ENCODE results near the gene KYAT1. TPM values are rescaled to one million over a fixed set of nuclear protein-coding genes. Genes with fewer than 3 reads are reported as not detected.

The KYAT1 gene
- 21.7 and 29.1 TPM in 2 replicates for total RNA-seq (ENCODE audit: low replicate concordance)

GRCh38 chr9:128881884-128882676 is at the start of gene KYAT1, which contains the start of gene LRRC8A:
Gene KYAT1 (minus strand): TSS chr9:128881950. CDS start chr9:128845405, 36,545 bp downstream.
Gene LRRC8A (plus strand): TSS chr9:128882133. CDS start chr9:128907165, 25,032 bp downstream.
- H3K4me2 ChIP-seq: peak within 1 kb of the TSS; percentile 98
- H3K79me2 ChIP-seq (ENCODE audit: low read depth): peaks cover 77% of the 10 kb centered on the region
- H3K9me3 ChIP-seq (ENCODE audit: low read depth): no peaks in the 10 kb centered on the region
- H3K9ac ChIP-seq: peak within 1 kb of the TSS; percentile 97
- no peaks in the 10 kb centered on the region for H3K27me3 ChIP-seq
- TF ChIP-seq EZH2phosphoT487 (IDR thresholded peaks at IDR 0.05): no peak
- TF ChIP-seq CTCF (IDR thresholded peaks at IDR 0.05): no peak
- TF ChIP-seq EZH2 (IDR thresholded peaks at IDR 0.05): no peak
- peaks cover 26% of the 10 kb centered on the region for H3K4me1 Mint-ChIP-seq
- peaks cover 12% of the 10 kb centered on the region for H3F3A ChIP-seq (ENCODE audit: low read depth)
- peaks cover 7% of the 10 kb centered on the region for H3K4me1 ChIP-seq
- H2AFZ ChIP-seq (replicated peaks): peak within 1 kb of the TSS; percentile 83
- no peaks in the 10 kb centered on the region for H3K9me3 Mint-ChIP-seq
- peaks cover 6% of the 10 kb centered on the region for H3K27me3 Mint-ChIP-seq (ENCODE audit: insufficient read depth, low read depth)
- peaks cover 49% of the 10 kb centered on the region for H4K20me1 ChIP-seq (ENCODE audit: low read depth)
- peaks cover 2% of the 10 kb centered on the region for H3K36me3 Mint-ChIP-seq
- peak within 1 kb of the TSS; percentile 59 for H3K27ac ChIP-seq
- H3K27ac Mint-ChIP-seq: peak within 1 kb of the TSS; percentile 95
- no peaks in the 10 kb centered on the region for H3K36me3 ChIP-seq
- DNase-seq (ENCODE audit: low spot score): peak; percentile 99
- H3K4me3 ChIP-seq: peak within 1 kb of the TSS; percentile 89
- H3K4me3 Mint-ChIP-seq: peak within 1 kb of the TSS; percentile 98

- no peak for DNase-seq (ENCODE audit: low spot score)
- Mint-ChIP-seq H3K9me3 (no peaks in the 10 kb centered on the region), H3K36me3 (no peaks in the 10 kb centered on the region), H3K4me1 (peaks cover 5% of the 10 kb centered on the region), H3K27me3 (ENCODE audit: insufficient read depth, low read depth) (peaks cover 3% of the 10 kb centered on the region), H3K4me3 (no peak overlapping the region), H3K27ac (no peak overlapping the region)
- H3K4me3 ChIP-seq: no peak overlapping the region
- no peaks in the 10 kb centered on the region for H4K20me1 ChIP-seq (ENCODE audit: low read depth)
- H3K9ac ChIP-seq: no peak overlapping the region
- H3F3A ChIP-seq (ENCODE audit: low read depth): peaks cover 4% of the 10 kb centered on the region
- no peaks in the 10 kb centered on the region for H3K36me3 ChIP-seq
- TF ChIP-seq EZH2phosphoT487 (IDR thresholded peaks at IDR 0.05): no peak
- TF ChIP-seq EZH2 (IDR thresholded peaks at IDR 0.05): no peak
- TF ChIP-seq CTCF (IDR thresholded peaks at IDR 0.05): no peak
- H3K27me3 ChIP-seq: no peaks in the 10 kb centered on the region
- H3K27ac ChIP-seq: no peak overlapping the region
- no peak overlapping the region for H3K4me2 ChIP-seq
- H3K79me2 ChIP-seq (ENCODE audit: low read depth): no peaks in the 10 kb centered on the region
- H2AFZ ChIP-seq (replicated peaks): no peak overlapping the region
- no peaks in the 10 kb centered on the region for H3K4me1 ChIP-seq
- no peaks in the 10 kb centered on the region for H3K9me3 ChIP-seq (ENCODE audit: low read depth)
Measured at GRCh38 chr9:128929560-128929959, 47.8 kb upstream of the KYAT1 start.

- no peaks in the 10 kb centered on the region for H3K79me2 ChIP-seq (ENCODE audit: low read depth)
- no peak for TF ChIP-seq CTCF (IDR thresholded peaks at IDR 0.05)
- no peak for TF ChIP-seq EZH2 (IDR thresholded peaks at IDR 0.05)
- TF ChIP-seq EZH2phosphoT487 (IDR thresholded peaks at IDR 0.05): no peak
- H3K9me3 ChIP-seq (ENCODE audit: low read depth): no peaks in the 10 kb centered on the region
- no peaks in the 10 kb centered on the region for H3K36me3 ChIP-seq
- H3K4me2 ChIP-seq: no peak overlapping the region
- peaks cover 3% of the 10 kb centered on the region for H3K27me3 Mint-ChIP-seq (ENCODE audit: insufficient read depth, low read depth)
- H3K4me1 ChIP-seq: no peaks in the 10 kb centered on the region
- H3K4me1 Mint-ChIP-seq: peaks cover 5% of the 10 kb centered on the region
- no peak for DNase-seq (ENCODE audit: low spot score)
- no peak overlapping the region for H3K27ac Mint-ChIP-seq
- no peaks in the 10 kb centered on the region for H3K27me3 ChIP-seq
- no peaks in the 10 kb centered on the region for H3K36me3 Mint-ChIP-seq
- no peak overlapping the region for H2AFZ ChIP-seq (replicated peaks)
- peaks cover 4% of the 10 kb centered on the region for H3F3A ChIP-seq (ENCODE audit: low read depth)
- no peak overlapping the region for H3K4me3 ChIP-seq
- no peak overlapping the region for H3K27ac ChIP-seq
- H3K4me3 Mint-ChIP-seq: no peak overlapping the region
- no peak overlapping the region for H3K9ac ChIP-seq
- no peaks in the 10 kb centered on the region for H3K9me3 Mint-ChIP-seq
- H4K20me1 ChIP-seq (ENCODE audit: low read depth): no peaks in the 10 kb centered on the region
Measured at GRCh38 chr9:128928624-128929023, 46.9 kb upstream of the KYAT1 start.
